DND-41 (cell line): ENCODE data around the gene CARD11.

Experiments used
- CTCF ChIP-seq: IDR thresholded peaks from 2 replicates; pipeline ENCODE4 v1.5.1; 2012; ENCODE audit warnings: borderline replicate concordance, low read length, moderate library complexity, mild to moderate bottlenecking; ENCODE audit not compliant: poor library complexity, severe bottlenecking; ENCODE audit errors: extremely low read depth
- EZH2 ChIP-seq: IDR thresholded peaks from 3 replicates; pipeline ENCODE4 v1.6.1; 2012; ENCODE audit warnings: borderline replicate concordance, low read depth, mild to moderate bottlenecking, moderate library complexity, low read length, inconsistent platforms; ENCODE audit not compliant: severe bottlenecking

GRCh38 chr7:3089493-3089892 lies 45.8 kb upstream of the CARD11 start:
- TF ChIP-seq CTCF (peak; percentile 55), EZH2 (no peak)
